Stimulated activated CD4-positive, alpha-beta T cell treated with anti-CD3 and anti-CD28 coated beads, Interleukin-4, amount 100 ng/mL, for 4 hours (primary cell): ENCODE data around the gene SMARCA1.

Source experiments
- DNase-seq, 2 experiments: peaks; one replicate each; pipeline ENCODE4 v3.0.0-alpha.2; 2020

SMARCA1 gene

GRCh38 chrX:129525896-129526295 lies 2.6 kb upstream of the SMARCA1 start:
- DNase-seq, result no peak

DNA sequence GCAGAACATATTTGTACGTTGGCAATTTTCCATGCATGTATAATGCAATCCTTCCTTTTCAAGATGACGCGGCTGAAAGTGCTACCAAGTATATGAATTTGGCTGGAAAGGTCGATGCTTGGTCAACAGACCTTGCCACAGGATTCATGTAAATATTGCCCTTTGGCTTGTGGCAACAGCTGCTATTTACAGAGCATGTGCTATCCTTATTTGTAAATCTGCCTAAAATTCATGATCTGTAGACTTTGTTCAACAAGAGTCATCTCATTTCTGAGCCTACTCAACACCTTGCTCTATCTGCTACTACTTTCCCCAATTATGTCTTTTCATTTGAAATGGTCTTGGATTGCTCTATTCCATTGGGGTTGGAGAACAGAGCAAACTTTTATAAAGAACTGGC lies 1.9 kb upstream of the SMARCA1 start:
- no peak for DNase-seq

DNA sequence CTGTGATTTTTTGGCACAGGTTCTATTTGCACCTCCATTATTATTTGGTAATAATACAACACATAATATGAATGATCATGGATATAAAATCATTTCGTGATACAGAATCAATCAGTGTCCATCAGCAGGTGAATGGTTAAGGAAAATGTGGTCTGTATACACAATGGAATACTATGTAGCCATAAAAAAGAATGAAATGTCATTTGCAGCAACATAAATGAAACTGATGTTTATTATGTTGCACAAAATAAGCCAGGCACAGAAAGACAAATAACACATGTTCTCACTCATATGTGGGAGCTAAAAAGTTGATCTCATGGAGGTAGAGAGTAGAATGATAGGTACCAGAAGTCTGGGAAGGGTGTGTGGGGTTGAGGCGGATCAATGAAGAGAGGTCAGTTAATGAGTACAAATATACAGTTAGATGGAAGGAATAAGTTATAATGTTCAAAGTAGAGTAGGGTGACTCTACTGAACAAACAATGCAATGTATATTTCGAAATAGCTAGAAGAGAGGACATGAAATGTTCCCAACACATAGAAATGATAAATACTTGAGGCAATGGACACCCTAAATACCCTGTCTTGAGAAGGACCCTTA lies 1.1 kb upstream of the SMARCA1 start:
- DNase-seq, result no peak

GRCh38 chrX:129522184-129523078 lies 859 bp downstream of the SMARCA1 start:
- DNase-seq, result peak in 1 of 2 experiments; percentile 3

- no peak for DNase-seq
Measured at GRCh38 chrX:129520151-129520550, 3.1 kb downstream of the SMARCA1 start.

DNA sequence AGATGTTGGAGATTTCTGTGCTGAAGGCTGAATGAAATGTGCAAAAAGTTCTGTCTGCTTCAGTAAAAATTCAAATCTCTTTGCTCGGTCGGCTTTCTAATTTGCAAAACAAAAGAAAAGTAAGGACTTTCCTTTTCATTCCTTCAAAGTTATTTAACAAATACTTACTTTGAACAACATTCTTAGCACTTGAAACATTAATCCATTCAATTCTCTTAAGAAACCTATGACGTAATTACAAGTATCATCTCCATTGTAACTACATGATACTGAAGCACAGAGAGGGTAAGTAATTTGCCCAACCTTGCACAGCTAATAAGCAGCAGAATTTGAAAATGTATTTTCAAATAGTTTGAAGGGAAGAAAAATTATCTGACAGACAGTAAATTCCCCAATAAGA lies 6.9 kb downstream of the SMARCA1 start:
- DNase-seq, result no peak

DNA sequence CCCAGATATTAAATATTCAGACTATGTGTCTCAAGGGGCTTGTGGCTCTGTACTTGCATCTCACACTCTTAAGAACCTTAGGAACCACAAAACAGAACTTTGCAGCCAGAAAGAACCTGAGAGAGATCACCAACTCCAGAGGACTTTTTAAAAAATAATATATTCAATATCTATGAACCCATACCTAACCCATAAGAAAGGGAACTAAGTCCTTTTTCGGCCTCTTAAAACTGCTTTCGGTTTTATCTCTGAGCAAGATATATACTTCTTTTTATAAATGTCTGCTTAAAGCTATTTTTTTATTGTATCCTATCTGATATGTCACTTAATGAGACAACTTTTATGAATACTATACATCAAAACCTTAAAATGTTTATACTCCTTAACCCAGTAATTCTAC lies 10.9 kb downstream of the SMARCA1 start:
- DNase-seq, result no peak

- no peak for DNase-seq
Measured at GRCh38 chrX:129511689-129512088, 11.6 kb downstream of the SMARCA1 start.

GRCh38 chrX:129510331-129510730 lies 13.0 kb downstream of the SMARCA1 start:
- no peak for DNase-seq

DNA sequence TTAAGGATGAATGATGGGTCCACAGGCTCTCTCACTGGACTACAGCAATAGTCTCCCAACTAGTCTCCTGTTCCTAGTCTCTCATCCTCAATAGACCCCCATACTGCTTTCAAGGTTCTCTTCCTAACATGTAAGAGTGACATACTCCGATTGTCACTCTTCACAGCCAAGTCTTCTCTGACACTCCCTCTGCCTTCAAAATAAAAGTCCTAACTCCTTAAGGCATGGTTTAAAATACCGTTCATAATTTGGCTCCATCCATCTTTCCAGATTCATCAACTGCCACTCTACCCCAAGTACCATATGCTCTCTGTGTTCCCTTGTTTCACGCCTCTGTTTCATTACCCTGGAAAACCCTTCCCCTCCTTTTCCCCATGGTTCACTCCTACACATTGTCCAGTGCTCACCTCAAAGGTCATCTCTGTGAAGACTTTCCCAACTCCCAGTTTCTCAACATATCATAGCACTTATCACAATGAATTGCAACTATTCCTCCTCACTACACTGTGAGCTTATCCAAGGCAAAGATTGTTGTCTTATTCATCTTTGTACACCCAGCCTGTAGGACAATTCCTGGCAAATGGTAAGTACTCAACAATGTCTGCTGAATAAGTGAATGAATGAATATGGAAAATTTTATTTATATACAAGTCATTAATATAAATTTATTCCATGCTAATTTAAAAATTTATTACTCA lies 26.0 kb downstream of the SMARCA1 start:
- DNase-seq, result no peak

GRCh38 chrX:129496625-129497024 lies 26.7 kb downstream of the SMARCA1 start:
- no peak for DNase-seq

DNA sequence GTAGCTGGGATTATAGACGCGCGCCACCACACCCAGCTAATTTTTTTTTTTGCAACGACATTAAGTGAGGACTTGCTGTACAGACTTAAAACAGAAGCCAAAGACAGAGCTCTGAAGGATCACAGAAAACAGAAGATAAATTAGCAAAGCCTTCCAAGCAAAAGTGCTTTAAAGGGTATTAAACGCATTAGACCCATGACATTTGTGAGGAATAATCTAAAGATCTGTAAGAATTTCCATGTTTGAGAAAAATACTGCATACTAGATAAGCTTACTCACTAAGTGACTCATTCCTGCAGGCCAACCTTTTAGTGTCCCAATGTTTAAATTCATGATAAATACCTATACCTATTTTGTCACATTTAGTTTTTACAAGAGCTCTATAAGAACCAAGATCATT lies 27.4 kb downstream of the SMARCA1 start:
- DNase-seq, result no peak

GRCh38 chrX:129494887-129495286 lies 28.4 kb downstream of the SMARCA1 start:
- DNase-seq, result no peak

DNA sequence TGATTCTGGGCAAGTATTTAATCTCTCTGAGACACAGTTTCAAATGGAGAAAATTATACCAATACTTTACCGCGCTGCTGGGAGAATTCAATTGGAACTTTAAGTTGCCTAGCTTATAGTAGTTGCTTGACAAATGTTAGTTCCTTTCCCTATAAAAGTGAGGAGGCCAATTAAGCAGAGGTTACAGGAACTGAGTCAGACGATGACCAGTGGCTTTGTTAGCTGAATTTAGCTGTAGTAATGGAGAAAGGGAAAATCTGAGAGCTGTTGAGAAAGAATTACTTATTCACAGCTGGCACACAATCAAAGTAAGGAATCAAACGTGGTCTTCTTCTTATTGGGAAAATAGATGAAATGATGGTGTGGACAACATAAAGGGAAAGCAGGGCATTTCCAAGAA lies 29.6 kb downstream of the SMARCA1 start:
- DNase-seq, result no peak

DNA sequence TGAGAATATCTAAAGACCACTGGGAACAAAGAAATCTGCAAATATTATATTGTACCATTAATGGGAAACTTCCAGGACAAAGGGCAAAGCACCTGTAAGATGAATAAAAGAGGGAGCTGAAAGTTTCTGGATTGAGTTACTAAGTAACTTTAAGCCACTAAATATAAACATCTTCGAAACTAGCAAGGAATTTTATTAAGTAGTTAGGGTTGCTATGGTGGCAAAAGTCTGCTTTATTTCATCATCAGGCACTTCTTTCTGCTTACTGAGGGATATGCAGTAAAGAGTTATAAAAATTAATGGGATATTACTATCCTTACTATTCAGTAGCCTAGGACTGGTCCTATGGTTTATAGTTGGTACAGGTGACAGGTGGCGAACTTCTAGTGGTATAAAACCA lies 33.0 kb downstream of the SMARCA1 start:
- DNase-seq, result no peak

- no peak for DNase-seq
Measured at GRCh38 chrX:129488359-129488758, 34.9 kb downstream of the SMARCA1 start.

DNA sequence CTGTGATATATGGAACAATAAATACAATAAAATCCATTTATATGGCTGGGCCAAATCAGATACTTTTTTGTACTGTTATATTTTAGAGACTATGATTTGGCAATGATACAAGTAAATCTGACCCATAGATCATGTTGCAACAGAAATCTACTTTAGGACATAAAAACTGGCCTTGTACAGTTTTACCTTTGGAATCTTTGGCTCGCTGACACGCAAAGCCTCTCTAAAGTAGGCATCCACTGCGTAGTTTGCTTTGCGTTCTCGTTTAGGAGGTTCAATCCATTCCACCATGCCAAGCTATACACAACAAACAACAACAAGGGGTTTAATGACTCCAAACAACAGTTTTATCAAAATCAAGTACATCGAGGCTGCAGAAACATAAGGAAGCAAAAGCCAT lies 42.4 kb downstream of the SMARCA1 start:
- no peak for DNase-seq

DNA sequence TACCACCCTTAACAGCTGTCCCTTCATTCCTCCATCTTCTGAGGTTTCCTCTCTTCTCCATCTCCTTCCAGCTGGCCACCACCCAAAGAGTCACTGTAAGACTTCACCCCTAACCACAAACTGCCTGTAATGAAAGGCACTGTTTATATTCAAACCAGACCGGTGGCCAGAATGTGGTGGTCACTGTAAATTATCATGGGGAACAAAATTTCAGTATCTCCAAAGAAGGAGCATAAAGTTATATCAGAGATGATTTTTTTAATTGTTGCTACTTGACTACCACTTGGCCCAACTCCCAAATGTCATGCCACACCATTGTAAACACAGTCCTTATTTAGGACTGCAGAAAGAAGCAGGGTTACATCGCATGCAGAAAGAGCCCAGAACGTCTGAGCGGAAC lies 44.8 kb downstream of the SMARCA1 start:
- no peak for DNase-seq

- no peak for DNase-seq
Measured at GRCh38 chrX:129472116-129472515, 51.2 kb downstream of the SMARCA1 start.

GRCh38 chrX:129462707-129463106 lies 60.6 kb downstream of the SMARCA1 start:
- DNase-seq, result no peak

DNA sequence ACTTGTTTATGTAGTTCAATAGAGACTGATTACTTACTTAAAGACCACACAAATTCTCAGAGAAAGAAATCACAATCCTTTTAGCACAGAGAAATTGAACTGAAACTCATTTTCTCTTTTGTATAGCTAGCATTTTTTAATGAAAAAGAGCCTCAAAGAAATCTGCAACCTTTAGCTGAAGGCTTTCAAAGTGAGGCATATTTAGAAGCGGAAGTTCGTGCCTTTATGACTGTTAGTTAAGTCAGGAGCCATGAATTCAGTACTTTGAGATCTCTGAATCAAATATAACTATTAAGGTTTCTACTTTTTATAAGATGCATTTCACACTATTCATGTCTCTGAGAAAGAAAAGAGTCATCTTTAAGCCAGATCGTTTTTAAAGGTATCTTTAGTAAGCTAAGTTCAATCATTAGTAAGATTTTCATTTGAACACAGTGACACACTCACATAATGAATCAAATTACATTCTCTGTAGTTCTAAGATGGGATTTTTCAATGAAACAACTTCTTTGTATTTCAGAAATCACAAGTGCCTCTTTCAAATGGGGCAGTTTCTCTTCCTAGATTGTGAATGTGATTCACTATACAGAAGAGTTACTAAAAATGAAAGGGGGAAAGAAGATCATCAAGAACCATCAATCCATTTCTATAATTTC lies 61.4 kb downstream of the SMARCA1 start:
- DNase-seq, result no peak

GRCh38 chrX:129452523-129452922 lies 70.8 kb downstream of the SMARCA1 start:
- DNase-seq, result no peak

DNA sequence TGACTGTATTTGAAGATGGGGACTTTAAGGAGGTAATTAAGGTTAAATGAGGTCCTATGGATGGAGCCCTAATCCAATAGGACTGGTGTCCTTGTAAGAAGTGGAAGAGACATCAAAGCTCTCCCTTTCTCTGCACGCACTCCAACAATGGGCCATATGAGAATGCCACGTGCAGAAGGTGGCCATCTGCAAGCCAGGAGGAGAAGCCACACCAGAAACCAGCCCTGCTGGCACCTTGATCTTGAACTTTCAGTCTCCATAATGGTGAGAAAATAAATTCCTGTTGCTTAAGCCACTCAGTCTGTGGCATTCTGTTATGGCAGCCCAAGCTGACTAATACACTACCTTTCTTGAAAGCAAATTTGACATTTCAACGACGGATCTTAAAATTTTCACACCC lies 73.2 kb downstream of the SMARCA1 start:
- no peak for DNase-seq
